RWPE1 (cell line): Measurements from ENCODE around the gene TTLL12.
A peak's percentile ranks its signal among the peaks of the same experiment; 100 is the strongest.

Source experiments
- CTCF ChIA-PET: fragments of 350-600 bp; sonication (Branson Sonifier 250); formaldehyde crosslinking; extraction: SDS; loops from one replicate; lab custom pipeline; 2021; lab: Yijun Ruan, JAX
- POLR2A ChIA-PET: fragments of 400-600 bp; formaldehyde crosslinking; extraction: SDS; loops from one replicate; lab custom pipeline; 2020; ENCODE audit warnings: antibody characterized with exemption; ENCODE audit not compliant: low non-redundant PET; lab: Yijun Ruan, JAX
- DNase-seq: peaks from one replicate; pipeline ENCODE4 v3.0.0; 2012; ENCODE audit warnings: low spot score
- H3K27ac ChIP-seq: fragments of 450-650 bp; 2 replicates; pipeline ENCODE4 v1.5.1; 2017
- CTCF ChIP-seq: fragments of 450-650 bp; conservative IDR thresholded peaks from 2 replicates; pipeline ENCODE4 v1.5.1; 2017; ENCODE audit warnings: low read depth, mild to moderate bottlenecking

The TTLL12 gene

GRCh38 chr22:43186272-43187170, at the start of gene TTLL12:
TTLL12 (minus strand) TSS chr22:43187134; CDS start chr22:43187069, 65 bp downstream.
- TF ChIP-seq CTCF = no peak
- H3K27ac ChIP-seq = peak within 1 kb of the TSS; percentile 91
- CTCF ChIA-PET = no interaction called here
- POLR2A ChIA-PET = interaction anchor here (0.9 kb wide), 1 partner anchor 23 kb away, joined by 3 read pairs; no protein-coding TSS in a partner anchor
- DNase-seq = peak; percentile 63

- DNase-seq = no peak
These were observed 48.8 kb upstream of the TTLL12 start for GRCh38 chr22:43235445-43236409.

DNA sequence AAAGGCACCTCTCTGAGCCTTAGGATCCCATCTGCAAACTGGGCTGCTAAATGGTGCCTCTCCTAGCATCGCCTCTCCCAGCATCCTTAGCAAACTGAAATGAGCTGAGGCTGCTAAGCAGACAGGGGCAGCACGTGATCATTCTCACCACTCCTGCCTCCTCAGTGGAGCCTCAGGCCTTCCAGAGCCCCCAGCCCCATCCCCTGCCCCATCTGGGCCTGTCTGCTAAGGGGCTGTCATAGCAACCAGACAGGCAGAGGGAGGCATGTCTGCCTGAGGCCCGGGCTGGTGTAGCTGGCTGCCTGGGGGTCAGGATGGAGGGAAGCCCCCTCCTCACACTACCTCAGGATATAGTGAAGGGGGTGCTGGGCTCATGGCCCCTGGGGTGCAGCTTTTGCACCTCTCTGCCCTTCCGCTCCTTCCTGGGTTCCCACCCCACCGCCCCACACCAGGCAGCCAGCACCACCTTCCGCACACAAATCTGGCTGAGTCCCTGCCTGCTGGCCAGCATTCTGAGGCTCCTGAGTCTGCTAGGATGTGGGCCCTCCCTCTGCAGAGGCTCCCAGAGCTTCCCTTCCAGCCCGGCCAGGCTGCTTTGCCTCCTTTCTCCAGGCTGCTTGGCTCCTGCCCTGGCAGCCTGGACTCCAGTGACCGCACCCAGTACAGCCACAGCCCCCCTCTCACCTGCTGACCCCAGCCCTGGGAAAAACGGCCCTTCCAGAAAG, 47.5 kb upstream of the TTLL12 start:
- CTCF ChIA-PET = interaction anchor here (0.7 kb wide), 1 partner anchor 247 kb away, joined by 5 read pairs; no protein-coding TSS in a partner anchor
- DNase-seq = no peak
- POLR2A ChIA-PET = no interaction called here
- H3K27ac ChIP-seq = no peak overlapping the region
- TF ChIP-seq CTCF = no peak

More at GRCh38 chr22:43235445-43236409, 48.8 kb upstream of the TTLL12 start:
- no peak for TF ChIP-seq CTCF
- no peak overlapping the region for H3K27ac ChIP-seq
- CTCF ChIA-PET = no interaction called here
- POLR2A ChIA-PET = no interaction called here

- no peak overlapping the region for H3K27ac ChIP-seq
- CTCF ChIA-PET = no interaction called here
- no peak for TF ChIP-seq CTCF
- DNase-seq = no peak
- POLR2A ChIA-PET = no interaction called here
These were observed 46.6 kb upstream of the TTLL12 start for GRCh38 chr22:43233529-43233928.

DNA sequence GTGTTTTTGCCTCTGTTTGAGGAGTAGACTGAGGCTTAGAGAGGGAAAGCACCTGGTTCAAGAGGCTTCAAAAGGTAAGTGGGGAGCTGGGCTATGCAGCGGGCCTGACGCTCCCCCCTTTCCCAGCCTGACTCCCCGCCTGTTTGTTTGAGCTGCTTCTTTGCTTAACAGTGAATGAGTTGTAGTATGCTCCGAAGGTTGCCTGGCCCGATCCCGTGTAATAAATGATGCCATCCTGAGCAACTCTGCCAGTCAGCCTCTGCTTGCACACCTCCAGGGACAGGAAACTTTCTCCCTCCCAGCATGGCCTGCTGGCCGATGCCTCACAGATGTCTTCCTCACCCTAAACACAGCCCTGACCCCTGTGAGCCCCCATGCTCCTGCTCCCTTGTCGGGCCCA, 45.5 kb upstream of the TTLL12 start:
- TF ChIP-seq CTCF = no peak
- POLR2A ChIA-PET = no interaction called here
- no peak for DNase-seq
- no peak overlapping the region for H3K27ac ChIP-seq
- CTCF ChIA-PET = interaction anchor here (1.2 kb wide), 1 partner anchor 114 kb away, joined by 9 read pairs; no protein-coding TSS in a partner anchor

DNA sequence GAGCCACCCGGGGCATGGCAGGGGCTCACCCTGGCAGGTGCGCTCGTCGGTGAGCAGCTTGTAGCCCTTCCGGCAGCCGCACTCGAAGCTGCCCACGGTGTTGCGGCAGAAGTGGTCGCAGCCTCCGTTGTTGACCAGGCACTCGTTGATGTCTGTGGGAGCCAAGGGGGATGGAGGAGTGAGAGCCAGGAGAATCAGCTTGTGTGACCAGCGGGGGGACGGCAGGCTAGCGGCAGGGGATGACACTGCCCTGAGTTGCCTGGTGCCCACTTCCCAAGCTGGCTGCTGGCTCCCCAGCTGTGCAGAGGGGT, 44.7 kb upstream of the TTLL12 start:
- TF ChIP-seq CTCF = no peak
- no peak for DNase-seq
- no peak overlapping the region for H3K27ac ChIP-seq
- ChIA-PET POLR2A (no interaction called here), CTCF (interaction anchor here (0.6 to 1.2 kb wide), 6 partner anchors 9 to 1509 kb away, joined by 3 to 9 read pairs (median 4); no protein-coding TSS in a partner anchor)
